OCI-LY7 (cell line): ENCODE results near the gene KRCC1. TPM values are rescaled to one million over a fixed set of nuclear protein-coding genes. Genes with fewer than 3 reads are reported as not detected.

Experiments
- BruUV-seq: library from RNA; stranded (reverse); fragments of 400-500 nt; replicated peaks from 2 replicates; lab custom pipeline; 2021; lab: Mats Ljungman, UMichigan
- CTCF ChIA-PET: fragments of 300-600 bp; sonication (Branson Sonifier 250); formaldehyde crosslinking; loops from one replicate; lab custom pipeline; 2022; ENCODE audit warnings: antibody characterized with exemption; ENCODE audit not compliant: unreplicated experiment; lab: Charles Lee
- POLR2A ChIA-PET: fragments of 300-600 bp; sonication (Branson Sonifier 250); formaldehyde crosslinking; loops from one replicate; lab custom pipeline; 2022; ENCODE audit warnings: antibody characterized with exemption; lab: Charles Lee
- DNase-seq: peaks from one replicate; pipeline ENCODE4 v3.0.0-alpha.2; 2015; ENCODE audit warnings: low spot score
- H2AFZ ChIP-seq: fragments of 200-600 bp; sonication (generic), shearing (Covaris generic); 2 replicates; pipeline ENCODE4 v1.6.1; 2014; ENCODE audit warnings: mild to moderate bottlenecking, antibody characterized with exemption, low read length, moderate library complexity
- H3K27ac ChIP-seq: fragments of 200-600 bp; sonication (generic); 2 replicates; pipeline ENCODE4 v1.5.1; 2014; ENCODE audit warnings: mixed run types, low read depth, mild to moderate bottlenecking, moderate library complexity, low read length, inconsistent platforms; ENCODE audit not compliant: poor library complexity, severe bottlenecking
- H3K36me3 ChIP-seq: fragments of 200-600 bp; sonication (generic); 2 replicates; pipeline ENCODE4 v1.6.1; 2014; ENCODE audit warnings: mild to moderate bottlenecking, antibody characterized with exemption, low read length, moderate library complexity, mixed read lengths; ENCODE audit not compliant: insufficient read depth
- H3K4me1 ChIP-seq: fragments of 200-600 bp; sonication (generic); 2 replicates; pipeline ENCODE4 v1.5.1; 2014; ENCODE audit warnings: mild to moderate bottlenecking, low read length; ENCODE audit not compliant: insufficient read depth, poor library complexity, severe bottlenecking
- H3K4me2 ChIP-seq: fragments of 200-600 bp; sonication (generic); 2 replicates; pipeline ENCODE4 v1.6.1; 2014; ENCODE audit warnings: mild to moderate bottlenecking, low read length
- H3K4me3 ChIP-seq: fragments of 200-600 bp; sonication (generic); 2 replicates; pipeline ENCODE4 v1.5.1; 2014; ENCODE audit warnings: mild to moderate bottlenecking, low read depth, low read length; ENCODE audit not compliant: poor library complexity, severe bottlenecking
- H3K79me2 ChIP-seq: fragments of 200-600 bp; sonication (generic); 2 replicates; pipeline ENCODE4 v1.6.1; 2016; ENCODE audit warnings: low read depth, mild to moderate bottlenecking, low read length, moderate library complexity, mixed read lengths; ENCODE audit not compliant: insufficient read depth
- H3K9me2 ChIP-seq: fragments of 200-600 bp; sonication (generic); 2 replicates; pipeline ENCODE4 v1.6.1; 2016; ENCODE audit warnings: mild to moderate bottlenecking, low read length, mixed read lengths; ENCODE audit not compliant: insufficient read depth
- H3K9me3 ChIP-seq: fragments of 200-600 bp; sonication (generic); 2 replicates; pipeline ENCODE4 v1.6.1; 2014; ENCODE audit warnings: mild to moderate bottlenecking, mixed run types, low read length, mixed read lengths
- H4K20me1 ChIP-seq: fragments of 200-600 bp; sonication (generic); 2 replicates; pipeline ENCODE4 v1.6.1; 2014; ENCODE audit warnings: mild to moderate bottlenecking, antibody characterized with exemption, low read length, moderate library complexity, mixed read lengths; ENCODE audit not compliant: insufficient read depth
- CTCF ChIP-seq: fragments of 200-600 bp; sonication (generic); conservative IDR thresholded peaks from 2 replicates; pipeline ENCODE4 v1.5.1; 2014; ENCODE audit warnings: mild to moderate bottlenecking, antibody characterized with exemption, low read length, moderate library complexity, mixed read lengths
- EZH2phosphoT487 ChIP-seq: fragments of 200-600 bp; sonication (generic); IDR thresholded peaks from 2 replicates; pipeline ENCODE4 v1.6.1; 2018; ENCODE audit warnings: low read depth, borderline replicate concordance, mild to moderate bottlenecking, mixed run types, antibody characterized with exemption, low read length, moderate library complexity, mixed read lengths
- intact Hi-C: fragments of 100-400 bp; cut with micrococcal nuclease; formaldehyde crosslinking; loops from one replicate; pipeline ENCODE4 v1.10.0; 2022; ENCODE audit not compliant: unreplicated experiment
- total RNA-seq, 2 experiments: library from RNA; depleted of rRNA in 1 of 2; stranded (reverse); fragments of >200 nt in 1 of 2; shearing (Covaris generic) in 1 of 2; gene quantifications; 2 replicates each; pipeline ENCODE4 v1.2.3, GENCODE V29; 2014 to 2022

KRCC1 gene
- total RNA-seq, 2 experiments from 2014 or later = 18.7 to 31.7 TPM

- no peak overlapping the region for H3K4me2 ChIP-seq
- H3K79me2 ChIP-seq = no peaks in the 10 kb centered on the region
- no peaks in the 10 kb centered on the region for H3K4me1 ChIP-seq
- no peak overlapping the region for H3K4me3 ChIP-seq
- no peak overlapping the region for H2AFZ ChIP-seq
- POLR2A ChIA-PET = interaction anchor here (0.6 to 0.8 kb wide), 4 partner anchors 8 to 28 kb away, joined by 3 read pairs; partner anchors contain the start of gene RNU2-63P
- H4K20me1 ChIP-seq = no peaks in the 10 kb centered on the region
- no peaks in the 10 kb centered on the region for H3K9me3 ChIP-seq
- H3K27ac ChIP-seq = no peak overlapping the region
- H3K9me2 ChIP-seq = no peaks in the 10 kb centered on the region
- intact Hi-C loops = no loop called here
- no peak for DNase-seq
- CTCF ChIA-PET = no interaction called here
- peaks cover 60% of the 10 kb centered on the region for H3K36me3 ChIP-seq
- no TSS peak for BruUV-seq
- TF ChIP-seq CTCF = no peak
- no peak for TF ChIP-seq EZH2phosphoT487
These were observed 23.4 kb downstream of the KRCC1 start for GRCh38 chr2:88032070-88032702.

GRCh38 chr2:88028931-88029330, 26.7 kb downstream of the KRCC1 start:
- Histone ChIP-seq H3K4me1 (no peaks in the 10 kb centered on the region), H3K4me3 (no peak overlapping the region), H3K9me2 (no peaks in the 10 kb centered on the region), H3K9me3 (no peaks in the 10 kb centered on the region), H3K36me3 (peaks cover 39% of the 10 kb centered on the region), H3K4me2 (no peak overlapping the region), H2AFZ (no peak overlapping the region), H4K20me1 (no peaks in the 10 kb centered on the region), H3K79me2 (no peaks in the 10 kb centered on the region), H3K27ac (no peak overlapping the region)
- TF ChIP-seq CTCF (no peak), EZH2phosphoT487 (no peak)
- BruUV-seq = no TSS peak
- intact Hi-C loops = no loop called here
- no peak for DNase-seq
- ChIA-PET CTCF (no interaction called here), POLR2A (interaction anchor here (1.0 kb wide), 1 partner anchor 11 kb away, joined by 3 read pairs; no protein-coding TSS in a partner anchor)

- Histone ChIP-seq H4K20me1 (no peaks in the 10 kb centered on the region), H3K9me2 (no peaks in the 10 kb centered on the region), H3K4me1 (no peaks in the 10 kb centered on the region), H2AFZ (no peak overlapping the region), H3K27ac (no peak overlapping the region), H3K4me2 (no peak overlapping the region), H3K79me2 (no peaks in the 10 kb centered on the region), H3K4me3 (no peak overlapping the region), H3K9me3 (no peaks in the 10 kb centered on the region), H3K36me3 (peaks cover 32% of the 10 kb centered on the region)
- BruUV-seq = TSS peak; percentile 62
- ChIA-PET POLR2A (interaction anchor here (0.9 to 1.5 kb wide), 2 partner anchors 10 to 20 kb away, joined by 4 read pairs; no protein-coding TSS in a partner anchor), CTCF (no interaction called here)
- intact Hi-C loops = no loop called here
- TF ChIP-seq EZH2phosphoT487 (no peak), CTCF (no peak)
- DNase-seq = no peak
These were observed 27.7 kb downstream of the KRCC1 start for GRCh38 chr2:88027697-88028389.
